ENCODE data around the gene GNB1L.

- TF ChIP-seq RFX5 (IDR thresholded peaks at IDR 0.05; ENCODE audit: low read depth, low read length) (no peak), CTCF (IDR thresholded peaks at IDR 0.05 in 2 of 3, conservative IDR thresholded peaks at IDR 0.05 in 1 of 3; ENCODE audit: control insufficient read depth in 2 of 3, extremely low read depth in 1 of 3, insufficient read depth in 1 of 3, low read depth in 3 of 3, low read length in 3 of 3) (no peak), HDAC6 (IDR thresholded peaks at IDR 0.05; ENCODE audit: unreplicated experiment) (no peak), ATF2 (IDR thresholded peaks at IDR 0.05; ENCODE audit: low read length) (no peak)
Measured at GRCh38 chr22:19868773-19869471, 14.2 kb upstream of the GNB1L start.

Data from GM12878 (cell line).